22Rv1 (cell line): Measurements from ENCODE around the gene TNFAIP8L1.
"Not testable (repeated sequence)": the region's sequence is repeated elsewhere in the genome, so short reads cannot be mapped to it uniquely, and the experiment has no call there.

Experiments
- H3K27ac ChIP-seq: fragments of 450-650 bp; 2 replicates; pipeline ENCODE4 v1.5.1; 2017
- ZFX ChIP-seq: fragments of 450-650 bp; IDR thresholded peaks from 2 replicates; pipeline ENCODE4 v1.6.1; 2017; ENCODE audit warnings: antibody characterized with exemption, borderline replicate concordance
- TF ChIP-seq, protein P1 (sequence below): fragments of 450-650 bp; IDR thresholded peaks from 2 replicates; pipeline ENCODE4 v1.5.1; 2017; ENCODE audit warnings: mild to moderate bottlenecking

The TNFAIP8L1 gene

DNA sequence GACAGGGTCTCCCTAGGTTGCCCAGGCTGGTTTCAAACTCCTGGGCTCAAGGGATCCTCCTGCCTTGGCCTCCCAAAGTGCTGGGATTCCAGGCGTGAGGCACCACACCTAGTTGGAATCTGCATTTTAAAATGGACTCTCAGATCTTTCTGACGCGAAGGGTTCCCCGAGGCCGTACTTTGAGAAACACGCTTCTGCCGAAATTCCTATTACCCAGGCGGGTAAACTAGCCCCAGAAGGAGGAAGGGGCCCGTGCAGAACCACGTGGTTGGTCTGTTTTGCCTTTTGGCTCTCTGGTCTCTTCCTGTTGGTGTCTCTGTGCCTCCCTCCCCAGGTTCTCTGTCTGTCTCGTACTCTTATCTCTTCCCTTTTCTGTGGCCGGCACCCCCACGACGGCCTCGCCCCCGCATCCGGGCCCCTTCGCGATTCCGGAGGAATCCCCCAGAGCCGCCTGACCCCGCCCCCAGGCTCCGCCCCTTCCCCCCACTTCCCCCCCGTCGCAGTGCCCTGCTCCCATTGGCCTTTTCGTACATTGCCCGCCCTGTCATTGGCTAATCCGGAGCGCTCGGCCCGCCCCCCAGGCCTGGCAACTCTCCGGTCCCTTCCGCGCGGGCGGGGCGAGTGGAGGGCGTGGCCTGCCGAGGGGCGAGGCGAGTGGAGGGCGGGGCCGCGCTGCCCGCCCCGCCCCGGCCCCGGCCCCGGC lies at the start of gene TNFAIP8L1:
TSS of gene TNFAIP8L1 (plus strand) at position 689 of the 703 bp plus-strand sequence. CDS start 12,354 bp downstream, outside the sequence.
- TF ChIP-seq ZFX: no peak
- TF ChIP-seq, protein P1, sequence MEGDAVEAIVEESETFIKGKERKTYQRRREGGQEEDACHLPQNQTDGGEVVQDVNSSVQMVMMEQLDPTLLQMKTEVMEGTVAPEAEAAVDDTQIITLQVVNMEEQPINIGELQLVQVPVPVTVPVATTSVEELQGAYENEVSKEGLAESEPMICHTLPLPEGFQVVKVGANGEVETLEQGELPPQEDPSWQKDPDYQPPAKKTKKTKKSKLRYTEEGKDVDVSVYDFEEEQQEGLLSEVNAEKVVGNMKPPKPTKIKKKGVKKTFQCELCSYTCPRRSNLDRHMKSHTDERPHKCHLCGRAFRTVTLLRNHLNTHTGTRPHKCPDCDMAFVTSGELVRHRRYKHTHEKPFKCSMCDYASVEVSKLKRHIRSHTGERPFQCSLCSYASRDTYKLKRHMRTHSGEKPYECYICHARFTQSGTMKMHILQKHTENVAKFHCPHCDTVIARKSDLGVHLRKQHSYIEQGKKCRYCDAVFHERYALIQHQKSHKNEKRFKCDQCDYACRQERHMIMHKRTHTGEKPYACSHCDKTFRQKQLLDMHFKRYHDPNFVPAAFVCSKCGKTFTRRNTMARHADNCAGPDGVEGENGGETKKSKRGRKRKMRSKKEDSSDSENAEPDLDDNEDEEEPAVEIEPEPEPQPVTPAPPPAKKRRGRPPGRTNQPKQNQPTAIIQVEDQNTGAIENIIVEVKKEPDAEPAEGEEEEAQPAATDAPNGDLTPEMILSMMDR: no peak
- peak within 1 kb of the TSS; percentile 42 for H3K27ac ChIP-seq

DNA sequence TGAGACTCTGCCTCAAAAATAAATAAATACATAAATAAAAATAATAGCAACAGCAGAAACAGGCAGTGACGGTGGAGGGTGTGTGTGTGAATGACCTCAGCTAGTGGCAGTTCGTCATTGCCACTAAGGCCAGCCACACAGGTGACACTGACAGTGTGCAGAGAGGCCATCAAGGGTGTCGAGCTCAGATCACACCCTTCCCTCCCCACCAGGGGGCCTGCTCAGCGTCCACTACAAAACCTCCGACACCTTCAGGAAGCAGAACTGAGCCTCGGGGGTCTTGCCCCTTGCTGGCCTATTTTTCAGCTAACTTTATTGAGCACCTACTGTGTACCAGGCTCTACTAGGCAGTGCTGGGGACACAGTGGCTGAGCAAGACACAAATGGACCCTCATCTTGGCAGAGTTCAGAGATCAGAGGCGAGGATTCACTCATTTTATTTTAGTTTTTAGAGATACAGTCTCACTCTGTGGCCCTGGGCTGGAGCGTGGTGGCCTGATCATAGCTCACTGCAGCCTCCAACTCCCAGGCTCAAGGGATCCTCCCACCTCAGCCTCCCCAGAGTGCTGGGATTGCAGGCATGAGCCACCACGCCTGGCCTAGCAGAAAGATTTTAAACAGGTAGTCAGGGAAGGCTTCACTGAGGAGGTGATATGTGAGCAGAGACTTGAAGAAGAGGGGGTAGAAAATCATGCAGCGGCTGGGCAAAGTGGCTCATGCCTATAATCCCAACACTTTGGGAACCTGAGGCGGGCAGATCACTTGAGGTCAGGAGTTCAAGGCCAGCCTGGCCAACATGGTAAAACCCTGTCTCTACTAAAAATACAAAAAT lies 49.5 kb upstream of the TNFAIP8L1 start:
- no peak overlapping the region for H3K27ac ChIP-seq
- no peak for TF ChIP-seq ZFX
- TF ChIP-seq, protein P1: peak; percentile 45

DNA sequence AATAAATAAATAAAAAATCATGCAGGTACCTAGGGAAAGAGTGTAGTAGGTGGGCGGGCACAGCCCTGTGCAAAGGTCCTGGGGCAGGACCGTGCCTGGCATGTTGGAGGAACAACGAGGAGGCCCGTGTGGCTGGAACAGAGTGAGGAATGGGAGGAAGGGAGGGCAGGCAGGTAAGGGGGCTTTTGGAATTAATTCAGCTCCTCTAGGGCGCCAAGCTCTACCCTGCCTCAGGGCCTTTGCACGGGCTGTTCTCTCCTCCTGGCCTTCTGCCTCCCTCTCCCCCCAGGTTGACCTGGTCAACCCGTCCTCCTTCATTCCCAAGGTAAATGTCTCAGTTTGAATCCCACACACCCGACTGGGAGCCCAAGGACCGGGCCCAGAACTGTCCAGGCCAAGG lies 48.8 kb upstream of the TNFAIP8L1 start:
- TF ChIP-seq, protein P1: no peak
- no peak for TF ChIP-seq ZFX
- H3K27ac ChIP-seq: no peak overlapping the region

DNA sequence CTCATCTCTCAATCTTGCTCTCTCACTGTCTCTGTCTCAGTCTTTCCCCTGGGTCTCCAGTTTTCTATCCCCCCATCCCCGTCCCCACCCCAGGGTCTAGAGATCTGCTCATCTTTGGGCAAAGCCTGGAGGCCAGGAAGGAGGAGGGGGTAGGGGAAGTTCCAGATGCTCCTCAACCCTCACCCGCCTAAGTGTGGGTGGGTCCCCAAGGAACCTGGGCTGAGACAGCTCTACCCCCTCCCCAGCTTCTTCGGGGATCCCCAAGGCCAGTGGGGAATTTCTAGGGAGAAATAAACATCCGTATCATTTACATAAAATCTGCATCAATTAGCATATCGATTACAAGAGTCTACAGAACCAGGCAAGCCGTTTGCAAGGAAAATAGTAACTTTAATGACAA lies 48.0 kb upstream of the TNFAIP8L1 start:
- TF ChIP-seq, protein P1: no peak
- no peak for TF ChIP-seq ZFX
- no peak overlapping the region for H3K27ac ChIP-seq

DNA sequence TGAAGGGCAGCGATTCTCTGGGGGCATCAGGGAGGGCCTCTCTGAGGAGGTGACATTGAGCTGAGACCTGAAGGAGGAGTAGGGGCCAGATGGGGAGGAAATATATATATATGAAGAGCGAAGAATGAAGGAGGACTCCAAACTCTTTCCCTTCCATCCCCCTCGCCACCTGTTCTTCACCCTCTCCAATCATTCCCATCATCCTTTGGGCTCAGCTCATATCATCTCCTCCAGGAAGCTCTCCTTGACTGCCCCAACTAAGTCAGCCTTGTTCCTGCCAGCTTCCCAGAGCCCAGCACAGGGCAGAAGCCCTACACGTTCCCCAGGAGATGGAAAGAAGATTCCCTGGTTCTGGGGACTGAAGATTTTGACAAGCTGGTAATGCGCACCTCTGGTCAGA lies 46.9 kb upstream of the TNFAIP8L1 start:
- H3K27ac ChIP-seq: no peak overlapping the region
- TF ChIP-seq, protein P1: no peak
- TF ChIP-seq ZFX: no peak

DNA sequence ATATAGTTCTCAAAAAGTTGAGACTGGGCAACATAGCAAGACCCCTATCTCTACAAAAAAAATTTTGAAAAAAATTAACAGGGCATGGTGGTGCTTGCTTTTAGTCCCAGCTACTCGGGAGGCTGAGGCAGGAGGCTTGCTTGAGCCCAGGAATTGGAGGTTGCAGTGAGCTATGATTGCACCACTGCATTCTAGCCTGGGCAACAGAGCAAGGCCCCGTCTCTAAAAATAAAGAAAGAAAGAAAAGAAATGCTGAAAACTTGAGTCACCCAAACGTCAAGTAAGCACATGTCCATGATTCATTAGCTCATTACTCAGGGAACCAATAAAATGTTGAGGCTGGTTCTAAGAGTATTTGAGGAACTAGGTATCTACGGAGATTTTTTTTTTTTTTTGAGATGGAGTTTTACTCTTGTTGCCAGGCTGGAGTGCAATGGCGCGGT lies 45.9 kb upstream of the TNFAIP8L1 start:
- TF ChIP-seq, protein P1: no peak
- TF ChIP-seq ZFX: no peak

DNA sequence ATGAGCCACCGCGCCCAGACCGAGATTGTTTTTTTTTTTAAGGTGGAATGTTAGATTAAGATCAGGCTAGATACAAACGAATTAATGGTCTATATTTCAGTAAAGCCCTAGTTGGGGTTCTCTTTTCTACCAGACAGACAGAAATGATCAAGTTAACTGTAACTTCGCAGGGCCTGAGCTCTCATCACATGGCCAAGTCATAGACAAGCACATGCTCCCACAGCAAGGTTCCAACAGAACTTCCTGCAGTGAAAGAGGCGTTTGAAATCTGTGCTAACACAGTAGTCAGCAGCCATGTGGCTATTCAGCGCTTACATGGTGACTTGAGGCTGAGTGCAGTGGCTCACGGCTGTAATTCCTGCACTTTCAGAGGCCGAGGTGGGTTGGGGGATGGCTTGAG lies 45.1 kb upstream of the TNFAIP8L1 start:
- no peak overlapping the region for H3K27ac ChIP-seq

More for the DNA sequence above, 45.9 kb upstream of the TNFAIP8L1 start:
- no peak overlapping the region for H3K27ac ChIP-seq

DNA sequence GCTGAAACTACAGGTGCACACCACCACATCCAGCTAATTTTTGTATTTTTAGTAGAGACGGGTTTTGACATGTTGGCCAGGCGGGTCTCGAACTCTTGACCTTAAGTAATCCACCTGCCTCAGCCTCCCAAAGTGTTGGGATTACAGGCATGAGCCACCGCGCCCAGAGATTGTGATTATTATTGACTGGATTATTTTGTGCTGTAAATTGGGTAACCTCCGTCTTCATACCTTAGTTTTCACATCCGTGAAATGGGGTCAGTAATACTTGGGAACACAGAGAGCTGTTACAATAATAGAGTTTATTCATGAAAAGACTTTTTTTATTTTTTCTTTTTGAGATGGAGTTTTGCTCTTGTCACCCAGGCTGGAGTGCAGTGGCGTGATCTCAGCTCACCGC lies 44.2 kb upstream of the TNFAIP8L1 start:
- not testable (repeated sequence) for H3K27ac ChIP-seq

More for the DNA sequence above, 45.1 kb upstream of the TNFAIP8L1 start:
- no peak for TF ChIP-seq ZFX
- TF ChIP-seq, protein P1: no peak
